Nephron (organoid): ENCODE data around the gene LTO1.

Experiments used
- H3K27ac Mint-ChIP-seq, 3 experiments: 2 replicates each; pipeline ENCODE4 v1.8.0; 2020; ENCODE audit warnings: mixed read lengths in 3 of 3, mild to moderate bottlenecking in 2 of 3, moderate library complexity in 1 of 3
- H3K27me3 Mint-ChIP-seq: 2 replicates; pipeline ENCODE4 v1.8.0; 2021; ENCODE audit warnings: low read depth, mild to moderate bottlenecking, moderate library complexity, mixed read lengths
- H3K36me3 Mint-ChIP-seq: 2 replicates; pipeline ENCODE4 v1.8.0; 2020; ENCODE audit warnings: low read depth, mixed read lengths
- H3K4me1 Mint-ChIP-seq: 2 replicates; pipeline ENCODE4 v1.8.0; 2020; ENCODE audit warnings: mixed read lengths
- H3K4me3 Mint-ChIP-seq, 3 experiments: 2 replicates each; pipeline ENCODE4 v1.8.0; 2020; ENCODE audit warnings: mild to moderate bottlenecking in 3 of 3, mixed read lengths in 3 of 3, moderate library complexity in 2 of 3
- H3K9me3 Mint-ChIP-seq: 2 replicates; pipeline ENCODE4 v1.8.0; 2020; ENCODE audit warnings: mixed read lengths
- CTCF ChIP-seq, 3 experiments: fragments of 200-600 bp; sonication (generic); IDR thresholded peaks; one replicate each; pipeline ENCODE4 v1.5.0; 2021; ENCODE audit warnings: antibody characterized with exemption in 3 of 3; ENCODE audit not compliant: unreplicated experiment in 3 of 3

LTO1 gene

GRCh38 chr11:69716891-69717747 lies 42.0 kb upstream of the LTO1 start:
- Mint-ChIP-seq H3K4me3 (no peak overlapping the region), H3K36me3 (no peaks in the 10 kb centered on the region), H3K27ac (no peak overlapping the region), H3K9me3 (no peaks in the 10 kb centered on the region), H3K4me1 (no peaks in the 10 kb centered on the region), H3K27me3 (peaks cover 79% of the 10 kb centered on the region)
- no peak for TF ChIP-seq CTCF (IDR thresholded peaks at IDR 0.05; ENCODE audit: unreplicated experiment in 3 of 3)

- no peak overlapping the region for H3K4me3 Mint-ChIP-seq
- H3K27ac Mint-ChIP-seq: no peak overlapping the region
- no peak for TF ChIP-seq CTCF (IDR thresholded peaks at IDR 0.05; ENCODE audit: unreplicated experiment in 3 of 3)
- H3K36me3 Mint-ChIP-seq: no peaks in the 10 kb centered on the region
- H3K27me3 Mint-ChIP-seq: peaks cover 78% of the 10 kb centered on the region
- H3K4me1 Mint-ChIP-seq: no peaks in the 10 kb centered on the region
- no peaks in the 10 kb centered on the region for H3K9me3 Mint-ChIP-seq
Measured at GRCh38 chr11:69716099-69716498, 40.9 kb upstream of the LTO1 start.

- TF ChIP-seq CTCF (IDR thresholded peaks at IDR 0.05; ENCODE audit: unreplicated experiment in 3 of 3): no peak
- H3K27me3 Mint-ChIP-seq: peaks cover 73% of the 10 kb centered on the region
- no peak overlapping the region for H3K4me3 Mint-ChIP-seq
- H3K4me1 Mint-ChIP-seq: no peaks in the 10 kb centered on the region
- H3K36me3 Mint-ChIP-seq: no peaks in the 10 kb centered on the region
- H3K9me3 Mint-ChIP-seq: no peaks in the 10 kb centered on the region
- no peak overlapping the region for H3K27ac Mint-ChIP-seq
Measured at GRCh38 chr11:69715446-69715845, 40.3 kb upstream of the LTO1 start.

GRCh38 chr11:69711822-69712801 lies 37.0 kb upstream of the LTO1 start:
- Mint-ChIP-seq H3K27me3 (peaks cover 63% of the 10 kb centered on the region), H3K36me3 (no peaks in the 10 kb centered on the region), H3K9me3 (no peaks in the 10 kb centered on the region), H3K27ac (no peak overlapping the region), H3K4me1 (peaks cover 5% of the 10 kb centered on the region), H3K4me3 (no peak overlapping the region)
- TF ChIP-seq CTCF (IDR thresholded peaks at IDR 0.05; ENCODE audit: unreplicated experiment in 3 of 3): no peak

GRCh38 chr11:69708736-69709401 lies 33.7 kb upstream of the LTO1 start:
- Mint-ChIP-seq H3K27me3 (peaks cover 76% of the 10 kb centered on the region), H3K4me1 (peaks cover 11% of the 10 kb centered on the region), H3K9me3 (no peaks in the 10 kb centered on the region), H3K27ac (no peak overlapping the region), H3K4me3 (no peak overlapping the region), H3K36me3 (no peaks in the 10 kb centered on the region)
- TF ChIP-seq CTCF (IDR thresholded peaks at IDR 0.05; ENCODE audit: unreplicated experiment in 3 of 3): no peak
